ENCODE measurements around the gene ATG5. TPM values are rescaled to one million over a fixed set of nuclear protein-coding genes. Genes with fewer than 3 reads are reported as not detected.

Gene ATG5
- total RNA-seq, 2 experiments from 2014 or later = 31.2 to 32.4 TPM

DNA sequence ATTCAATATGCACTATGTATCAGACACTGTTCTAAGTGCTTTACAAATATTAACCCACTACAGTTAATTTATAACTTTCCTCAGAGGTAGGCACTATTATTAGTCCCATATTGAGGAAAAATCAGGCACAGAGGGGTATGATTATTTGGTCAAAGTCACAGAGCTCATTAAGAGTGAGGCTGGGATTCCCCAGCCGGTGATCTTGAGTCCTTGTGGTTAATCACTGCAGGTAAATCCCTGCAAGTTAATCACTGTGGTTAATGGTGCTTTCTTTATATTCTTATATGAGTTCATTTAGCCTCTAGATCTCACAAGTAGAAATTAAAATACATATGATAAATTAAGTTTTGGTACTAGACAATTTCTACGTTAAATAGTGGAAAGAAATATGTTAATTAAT lies 44.2 kb upstream of the ATG5 start:
- intact Hi-C loops (cut with micrococcal nuclease) = no loop called here
- POLR2A ChIA-PET = no interaction called here

GRCh38 chr6:106363401-106364138 lies 38.0 kb upstream of the ATG5 start:
- Mint-ChIP-seq H3K27me3 (peaks cover 29% of the 10 kb centered on the region), H3K9me3 (no peaks in the 10 kb centered on the region), H3K4me1 (ENCODE audit: low read depth) (peaks cover 10% of the 10 kb centered on the region), H3K27ac (no peak overlapping the region), H3K36me3 (ENCODE audit: low read depth) (no peaks in the 10 kb centered on the region), H3K4me3 (no peak overlapping the region)
- ChIA-PET POLR2A (no interaction called here), CTCF (interaction anchor here (1.1 to 1.2 kb wide), 2 partner anchors 8 to 24 kb away, joined by 3 read pairs; no protein-coding TSS in a partner anchor)
- ATAC-seq = no peak
- DNase-seq = no peak
- TF ChIP-seq, protein P1, sequence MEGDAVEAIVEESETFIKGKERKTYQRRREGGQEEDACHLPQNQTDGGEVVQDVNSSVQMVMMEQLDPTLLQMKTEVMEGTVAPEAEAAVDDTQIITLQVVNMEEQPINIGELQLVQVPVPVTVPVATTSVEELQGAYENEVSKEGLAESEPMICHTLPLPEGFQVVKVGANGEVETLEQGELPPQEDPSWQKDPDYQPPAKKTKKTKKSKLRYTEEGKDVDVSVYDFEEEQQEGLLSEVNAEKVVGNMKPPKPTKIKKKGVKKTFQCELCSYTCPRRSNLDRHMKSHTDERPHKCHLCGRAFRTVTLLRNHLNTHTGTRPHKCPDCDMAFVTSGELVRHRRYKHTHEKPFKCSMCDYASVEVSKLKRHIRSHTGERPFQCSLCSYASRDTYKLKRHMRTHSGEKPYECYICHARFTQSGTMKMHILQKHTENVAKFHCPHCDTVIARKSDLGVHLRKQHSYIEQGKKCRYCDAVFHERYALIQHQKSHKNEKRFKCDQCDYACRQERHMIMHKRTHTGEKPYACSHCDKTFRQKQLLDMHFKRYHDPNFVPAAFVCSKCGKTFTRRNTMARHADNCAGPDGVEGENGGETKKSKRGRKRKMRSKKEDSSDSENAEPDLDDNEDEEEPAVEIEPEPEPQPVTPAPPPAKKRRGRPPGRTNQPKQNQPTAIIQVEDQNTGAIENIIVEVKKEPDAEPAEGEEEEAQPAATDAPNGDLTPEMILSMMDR (IDR thresholded peaks at IDR 0.05) = no peak
- intact Hi-C loops (cut with micrococcal nuclease) = no loop called here

More for the DNA sequence above, 44.2 kb upstream of the ATG5 start:
- Mint-ChIP-seq H3K9me3 (no peaks in the 10 kb centered on the region), H3K4me3 (no peak overlapping the region), H3K36me3 (ENCODE audit: low read depth) (no peaks in the 10 kb centered on the region), H3K27ac (no peak overlapping the region), H3K27me3 (peaks cover 9% of the 10 kb centered on the region), H3K4me1 (ENCODE audit: low read depth) (peaks cover 17% of the 10 kb centered on the region)
- TF ChIP-seq, protein P1 (IDR thresholded peaks at IDR 0.05) = no peak
- CTCF ChIA-PET = interaction anchor here (1.2 to 4.3 kb wide), 5 partner anchors 9 to 75 kb away, joined by 3 to 28 read pairs (median 3); partner anchors contain the start of gene CRYBG1
- DNase-seq (no peak), ATAC-seq (no peak)

GRCh38 chr6:106360989-106361430 lies 35.5 kb upstream of the ATG5 start:
- CTCF ChIA-PET = interaction anchor here (0.6 to 2.5 kb wide), 36 partner anchors 9 to 616 kb away, joined by 3 to 28 read pairs (median 4); partner anchors contain the start of gene ATG5
- H3K27ac Mint-ChIP-seq = no peak overlapping the region
- H3K4me1 Mint-ChIP-seq (ENCODE audit: low read depth) = peaks cover 10% of the 10 kb centered on the region

GRCh38 chr6:106360410-106360988 lies 34.9 kb upstream of the ATG5 start, which contains the start of gene CRYBG1:
Gene CRYBG1 (plus strand): TSS chr6:106360717. CDS start chr6:106360909, 192 bp downstream.
- H3K27ac Mint-ChIP-seq = no peak within 1 kb of the TSS
- no peaks in the 10 kb centered on the region for H3K9me3 Mint-ChIP-seq
- H3K4me1 Mint-ChIP-seq (ENCODE audit: low read depth) = peaks cover 10% of the 10 kb centered on the region
- POLR2A ChIA-PET = no interaction called here
- peak; percentile 92 for ATAC-seq
- H3K36me3 Mint-ChIP-seq (ENCODE audit: low read depth) = no peaks in the 10 kb centered on the region
- intact Hi-C loops (cut with micrococcal nuclease) = no loop called here
- peak; percentile 73 for DNase-seq
- CTCF ChIA-PET = interaction anchor here (0.6 to 2.5 kb wide), 34 partner anchors 9 to 617 kb away, joined by 3 to 28 read pairs (median 4); partner anchors contain the start of gene ATG5
- peak within 1 kb of the TSS; percentile 68 for H3K4me3 Mint-ChIP-seq
- TF ChIP-seq, protein P1 (IDR thresholded peaks at IDR 0.05) = peak; percentile 99
- peaks cover 46% of the 10 kb centered on the region for H3K27me3 Mint-ChIP-seq

More at GRCh38 chr6:106360989-106361430, 35.5 kb upstream of the ATG5 start:
- POLR2A ChIA-PET = no interaction called here
- ATAC-seq (peak; percentile 35), DNase-seq (peak; percentile 64)
- intact Hi-C loops (cut with micrococcal nuclease) = no loop called here
- Mint-ChIP-seq H3K27me3 (peaks cover 40% of the 10 kb centered on the region), H3K36me3 (ENCODE audit: low read depth) (no peaks in the 10 kb centered on the region), H3K9me3 (no peaks in the 10 kb centered on the region), H3K4me3 (peak overlapping the region; percentile 68)
- TF ChIP-seq, protein P1 (IDR thresholded peaks at IDR 0.05) = no peak

Measured in activated CD8-positive, alpha-beta T cell treated with anti-CD3 and anti-CD28 coated beads for 36 hours (primary cell).